Measurements from ENCODE around the gene TMEM11. TPM values are rescaled to one million over a fixed set of nuclear protein-coding genes. Genes with fewer than 3 reads are reported as not detected.

TMEM11 gene
- total and polyA plus RNA-seq, 2 of the 8 experiments (the other 6 are each of a cell fraction or from before 2014, with no cell fraction given), result 33.3 to 90.4 TPM

- H4K91ac ChIP-seq (replicated peaks; ENCODE audit: insufficient read length, low read length), result no peak overlapping the region
- H3K23me2 ChIP-seq (ENCODE audit: low read depth, low read length), result no peaks in the 10 kb centered on the region; the same call in 1 of the 2 replicates
- peaks cover 32 to 55% of the 10 kb centered on the region in 2 experiments for H4K20me1 ChIP-seq (replicated peaks in 1 of 2; ENCODE audit: control insufficient read depth in 1 of 2, insufficient read depth in 2 of 2, low read length in 2 of 2)
- H3K23ac ChIP-seq (ENCODE audit: insufficient read length), result no peak overlapping the region
- H2BK12ac ChIP-seq (ENCODE audit: low read depth, low read length), result no peak overlapping the region
- H2AK5ac ChIP-seq (ENCODE audit: low read depth, low read length), result no peak overlapping the region
- no peak overlapping the region for H3K4me2 ChIP-seq (ENCODE audit: insufficient read depth in 1 of 2, low read depth in 2 of 2, low read length in 2 of 2)
- DNase-seq (ENCODE audit: low read depth in 1 of 2, low spot score in 2 of 2) (no peak), FAIRE-seq (no peak)
- H3K27me3 ChIP-seq (replicated peaks in 1 of 4; ENCODE audit: control insufficient read depth in 3 of 4, extremely low read depth in 1 of 4, insufficient read depth in 3 of 4, low read length in 3 of 4), result no peaks in the 10 kb centered on the region; a peak in 1 of 7 replicates
- 82% methylated on average over 9 of the region's 9 CpGs; no CpG with 5 or more reads in 1 of the 2 experiments for WGBS, 2 experiments (ENCODE audit: extremely low coverage in 1 of 2, insufficient coverage in 1 of 2, insufficient read length in 1 of 2, insufficient replicate concordance in 2 of 2, low coverage in 1 of 2, low lambda C conversion rate in 2 of 2, missing lambda C conversion rate in 1 of 2)
- no peak overlapping the region for H3K18ac ChIP-seq (ENCODE audit: extremely low read depth, low read length)
- 0 out of 2 replicates have a peak overlapping the region, but pooled peaks have one; percentile 19 for H2BK5ac ChIP-seq (ENCODE audit: low read depth, low read length)
- peaks cover 0 to 4% (median 2%) of the 10 kb centered on the region in 4 experiments; a peak in 2 of 8 replicates for H3K36me3 ChIP-seq (ENCODE audit: control insufficient read depth in 2 of 4, insufficient read depth in 4 of 4, low read length in 3 of 4)
- peaks cover 10 to 20% (median 17%) of the 10 kb centered on the region in 4 experiments for H3K4me1 ChIP-seq (replicated peaks in 1 of 4; ENCODE audit: control insufficient read depth in 3 of 4, insufficient read depth in 4 of 4, low read length in 3 of 4)
- no peak overlapping the region for H2BK15ac ChIP-seq (ENCODE audit: low read length)
- no peak overlapping the region for H4K8ac ChIP-seq (ENCODE audit: extremely low read depth, insufficient read depth, low read length)
- no peak overlapping the region for H2BK120ac ChIP-seq (replicated peaks; ENCODE audit: low read depth, low read length)
- no peak overlapping the region for H4K5ac ChIP-seq (ENCODE audit: insufficient read length, low read depth, low read length)
- H3K56ac ChIP-seq (replicated peaks; ENCODE audit: insufficient read length, low read depth, low read length), result no peak overlapping the region
- H3K79me1 ChIP-seq (ENCODE audit: low read depth, low read length), result peaks cover 20% of the 10 kb centered on the region
- H3K79me2 ChIP-seq (ENCODE audit: control insufficient read depth in 1 of 2, insufficient read depth in 2 of 2, low read length in 2 of 2), result peaks cover 21 to 98% of the 10 kb centered on the region in 2 experiments; a peak in 3 of 4 replicates
- no peak for TF ChIP-seq TEAD4 (IDR thresholded peaks at IDR 0.05; ENCODE audit: low read depth, low read length)
- TF ChIP-seq KDM4A (IDR thresholded peaks at IDR 0.05; ENCODE audit: low read depth, low read length, severe bottlenecking), result no peak
- no peak for TF ChIP-seq ATF3 (IDR thresholded peaks at IDR 0.05; ENCODE audit: insufficient read depth, low read depth, low read length)
- no peak for TF ChIP-seq RAD21 (IDR thresholded peaks at IDR 0.05 in 1 of 2, conservative IDR thresholded peaks at IDR 0.05 in 1 of 2; ENCODE audit: low read depth in 2 of 2, low read length in 2 of 2)
- no peak overlapping the region for H3K14ac ChIP-seq (ENCODE audit: insufficient read length)
- H2AFZ ChIP-seq (ENCODE audit: low read length), result no peak overlapping the region
- no peak overlapping the region; the same call in 1 of the 2 replicates for H3K27ac ChIP-seq (ENCODE audit: low read depth, low read length)
- H3K9ac ChIP-seq (replicated peaks in 1 of 4; ENCODE audit: extremely low read depth in 1 of 4, low read depth in 3 of 4, low read length in 3 of 4), result no peak overlapping the region; a peak in 2 of 7 replicates
- H3K4ac ChIP-seq (replicated peaks; ENCODE audit: insufficient read length, low read depth, low read length), result no peak overlapping the region
- POLR2A ChIA-PET (ENCODE audit: partially characterized antibody), result interaction anchor here (0.6 to 1.5 kb wide), 7 partner anchors 8 to 106 kb away, joined by 3 to 5 read pairs (median 4); no protein-coding TSS in a partner anchor
- CTCF ChIA-PET (ENCODE audit: partially characterized antibody), result interaction anchor here (0.9 to 1.1 kb wide), 2 partner anchors 15 to 76 kb away, joined by 3 to 5 read pairs; no protein-coding TSS in a partner anchor
- no peak overlapping the region for H2BK20ac ChIP-seq (ENCODE audit: low read length)
- no peaks in the 10 kb centered on the region for H3K9me3 ChIP-seq (ENCODE audit: insufficient read depth in 2 of 2, low read depth in 1 of 2, low read length in 1 of 2)
- no peak overlapping the region for H3K4me3 ChIP-seq (ENCODE audit: extremely low read depth in 1 of 4, insufficient read depth in 2 of 4, low read depth in 3 of 4, low read length in 4 of 4)
Observed at GRCh38 chr17:21204935-21205334, 9.0 kb downstream of the TMEM11 start.

Data from H1 (cell line).